Osteocyte (in vitro differentiated cells): ENCODE measurements around the gene UBE3D. TPM values are rescaled to one million over a fixed set of nuclear protein-coding genes. Genes with fewer than 3 reads are reported as not detected.

Experiments used
- DNase-seq: peaks from one replicate; pipeline ENCODE4 v3.0.0; 2021; ENCODE audit warnings: mixed read lengths; ENCODE audit not compliant: unreplicated experiment; ENCODE audit errors: extremely low spot score
- H3K27ac Mint-ChIP-seq: one replicate; pipeline ENCODE4 v1.8.0; 2021; ENCODE audit warnings: mild to moderate bottlenecking, mixed read lengths; ENCODE audit not compliant: unreplicated experiment
- H3K27me3 Mint-ChIP-seq: one replicate; pipeline ENCODE4 v1.8.0; 2021; ENCODE audit warnings: mixed read lengths; ENCODE audit not compliant: unreplicated experiment
- H3K36me3 Mint-ChIP-seq: one replicate; pipeline ENCODE4 v1.8.0; 2021; ENCODE audit warnings: mixed read lengths; ENCODE audit not compliant: unreplicated experiment
- H3K4me1 Mint-ChIP-seq: one replicate; pipeline ENCODE4 v1.8.0; 2021; ENCODE audit warnings: mixed read lengths; ENCODE audit not compliant: unreplicated experiment
- H3K4me3 Mint-ChIP-seq: one replicate; pipeline ENCODE4 v1.8.0; 2021; ENCODE audit warnings: mild to moderate bottlenecking, moderate library complexity, mixed read lengths; ENCODE audit not compliant: unreplicated experiment
- H3K9me3 Mint-ChIP-seq: one replicate; pipeline ENCODE4 v1.8.0; 2021; ENCODE audit warnings: mixed read lengths; ENCODE audit not compliant: unreplicated experiment
- CTCF ChIP-seq: fragments of 200-600 bp; sonication (generic); IDR thresholded peaks from 2 replicates; pipeline ENCODE4 v1.5.0; 2021; ENCODE audit warnings: antibody characterized with exemption, mild to moderate bottlenecking, moderate library complexity
- total RNA-seq: library from RNA; stranded (reverse); gene quantifications from 2 replicates; pipeline ENCODE4 v1.2.1, GENCODE V29; 2021

Gene UBE3D
- total RNA-seq, 1 donor from 2014 or later, result 4.8 TPM

- Mint-ChIP-seq H3K27ac (no peak overlapping the region), H3K4me3 (no peak overlapping the region), H3K4me1 (no peaks in the 10 kb centered on the region), H3K36me3 (peaks cover 9% of the 10 kb centered on the region), H3K9me3 (peaks cover 7% of the 10 kb centered on the region), H3K27me3 (no peaks in the 10 kb centered on the region)
- no peak for TF ChIP-seq CTCF
- DNase-seq, result no peak
These were observed 17.8 kb upstream of the UBE3D start for GRCh38 chr6:83083476-83083875.

- Mint-ChIP-seq H3K36me3 (peaks cover 7% of the 10 kb centered on the region), H3K9me3 (peaks cover 4% of the 10 kb centered on the region), H3K27ac (no peak overlapping the region), H3K4me3 (no peak overlapping the region), H3K4me1 (peaks cover 8% of the 10 kb centered on the region), H3K27me3 (no peaks in the 10 kb centered on the region)
- no peak for DNase-seq
- TF ChIP-seq CTCF, result no peak
These were observed 8.0 kb upstream of the UBE3D start for GRCh38 chr6:83073615-83074014.

GRCh38 chr6:83072726-83073125 lies 7.1 kb upstream of the UBE3D start:
- Mint-ChIP-seq H3K4me1 (peaks cover 14% of the 10 kb centered on the region), H3K36me3 (peaks cover 7% of the 10 kb centered on the region), H3K9me3 (peaks cover 4% of the 10 kb centered on the region), H3K4me3 (no peak overlapping the region), H3K27me3 (no peaks in the 10 kb centered on the region), H3K27ac (no peak overlapping the region)
- no peak for DNase-seq
- TF ChIP-seq CTCF, result no peak

- TF ChIP-seq CTCF, result no peak
- peaks cover 7% of the 10 kb centered on the region for H3K36me3 Mint-ChIP-seq
These were observed 6.1 kb upstream of the UBE3D start for GRCh38 chr6:83071707-83072106.

GRCh38 chr6:83071023-83071422 lies 5.4 kb upstream of the UBE3D start:
- Mint-ChIP-seq H3K27ac (no peak overlapping the region), H3K4me1 (peaks cover 16% of the 10 kb centered on the region), H3K4me3 (no peak overlapping the region), H3K9me3 (peaks cover 4% of the 10 kb centered on the region), H3K36me3 (peaks cover 6% of the 10 kb centered on the region), H3K27me3 (no peaks in the 10 kb centered on the region)
- DNase-seq, result no peak
- no peak for TF ChIP-seq CTCF

More at GRCh38 chr6:83071707-83072106, 6.1 kb upstream of the UBE3D start:
- Mint-ChIP-seq H3K27ac (no peak overlapping the region), H3K4me1 (peaks cover 14% of the 10 kb centered on the region), H3K27me3 (no peaks in the 10 kb centered on the region), H3K9me3 (peaks cover 4% of the 10 kb centered on the region), H3K4me3 (no peak overlapping the region)
- no peak for DNase-seq
